ENCODE results near the gene TXNDC17.
A peak's percentile ranks its signal among the peaks of the same experiment; 100 is the strongest.
"Not testable (repeated sequence)": the region's sequence is repeated elsewhere in the genome, so short reads cannot be mapped to it uniquely, and the experiment has no call there.

The TXNDC17 gene

DNA sequence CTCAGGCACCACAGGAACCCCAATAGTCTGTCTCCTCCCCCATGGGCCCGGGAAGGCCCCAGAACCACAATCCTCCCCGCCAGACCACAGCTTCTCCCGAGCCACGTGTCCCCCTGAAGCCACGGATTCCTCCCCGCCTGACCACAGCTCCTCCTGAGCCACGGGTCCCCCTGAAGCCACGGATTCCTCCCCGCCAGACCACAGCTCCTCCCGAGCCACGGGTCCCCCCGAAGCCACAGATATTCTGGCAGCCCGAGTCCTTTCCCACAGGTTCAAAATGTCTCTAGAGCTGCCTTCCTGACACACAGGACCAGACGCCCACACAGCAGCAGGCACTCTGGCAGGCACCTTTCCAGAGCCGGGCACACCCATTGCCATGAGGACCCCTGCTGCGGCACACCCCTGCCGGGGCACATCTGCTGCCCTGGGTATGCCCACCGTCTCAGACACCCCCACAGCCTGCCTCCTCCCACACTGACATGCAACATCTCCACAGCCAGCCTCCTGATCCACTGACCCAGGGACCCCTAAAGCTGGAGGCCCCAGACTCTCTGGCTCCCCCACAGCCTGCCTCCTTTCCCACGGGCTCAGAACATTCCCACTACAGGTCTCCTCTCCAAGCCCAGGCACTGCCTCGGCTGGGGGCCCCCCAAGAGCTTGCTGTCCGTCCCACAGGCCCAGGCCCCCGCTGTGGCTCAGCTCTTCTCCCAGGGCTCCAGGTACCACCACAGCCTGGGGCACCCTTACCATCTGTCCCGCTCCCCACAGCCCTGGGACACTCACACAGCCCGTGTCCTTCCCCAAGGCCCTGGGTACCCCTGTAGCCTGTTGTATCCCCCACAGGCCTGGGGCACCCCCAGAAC is 2.6 kb upstream of the TXNDC17 start:
- no peak for DNase-seq

DNA sequence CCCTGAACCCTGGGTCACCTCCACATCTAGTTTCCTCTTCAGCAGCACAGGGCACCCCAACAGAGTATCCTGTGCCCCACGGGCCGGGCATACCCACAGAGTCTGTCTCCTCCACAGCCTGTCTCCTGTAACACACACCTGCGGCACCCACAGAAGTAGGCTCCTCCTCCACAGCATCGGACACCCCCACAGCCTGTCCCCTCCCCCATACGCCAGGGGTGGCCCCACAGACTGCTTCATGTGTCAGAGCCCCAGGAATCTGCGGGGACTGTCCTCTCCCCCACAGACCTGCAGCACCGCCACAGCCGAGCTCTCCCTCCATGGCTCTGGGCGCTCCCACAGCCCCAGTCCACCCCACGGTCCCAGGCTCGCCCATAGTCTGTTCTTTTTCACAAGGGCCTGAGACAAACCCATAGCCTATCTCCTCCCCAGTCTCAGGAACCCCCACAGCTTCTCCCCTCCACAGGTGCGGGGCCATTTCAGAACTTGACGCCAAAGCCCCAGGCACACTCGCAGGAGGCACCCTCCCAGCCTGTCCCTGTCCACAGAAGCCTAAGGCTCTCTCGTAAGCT is 1.8 kb upstream of the TXNDC17 start:
- peak; percentile 25 for DNase-seq

DNA sequence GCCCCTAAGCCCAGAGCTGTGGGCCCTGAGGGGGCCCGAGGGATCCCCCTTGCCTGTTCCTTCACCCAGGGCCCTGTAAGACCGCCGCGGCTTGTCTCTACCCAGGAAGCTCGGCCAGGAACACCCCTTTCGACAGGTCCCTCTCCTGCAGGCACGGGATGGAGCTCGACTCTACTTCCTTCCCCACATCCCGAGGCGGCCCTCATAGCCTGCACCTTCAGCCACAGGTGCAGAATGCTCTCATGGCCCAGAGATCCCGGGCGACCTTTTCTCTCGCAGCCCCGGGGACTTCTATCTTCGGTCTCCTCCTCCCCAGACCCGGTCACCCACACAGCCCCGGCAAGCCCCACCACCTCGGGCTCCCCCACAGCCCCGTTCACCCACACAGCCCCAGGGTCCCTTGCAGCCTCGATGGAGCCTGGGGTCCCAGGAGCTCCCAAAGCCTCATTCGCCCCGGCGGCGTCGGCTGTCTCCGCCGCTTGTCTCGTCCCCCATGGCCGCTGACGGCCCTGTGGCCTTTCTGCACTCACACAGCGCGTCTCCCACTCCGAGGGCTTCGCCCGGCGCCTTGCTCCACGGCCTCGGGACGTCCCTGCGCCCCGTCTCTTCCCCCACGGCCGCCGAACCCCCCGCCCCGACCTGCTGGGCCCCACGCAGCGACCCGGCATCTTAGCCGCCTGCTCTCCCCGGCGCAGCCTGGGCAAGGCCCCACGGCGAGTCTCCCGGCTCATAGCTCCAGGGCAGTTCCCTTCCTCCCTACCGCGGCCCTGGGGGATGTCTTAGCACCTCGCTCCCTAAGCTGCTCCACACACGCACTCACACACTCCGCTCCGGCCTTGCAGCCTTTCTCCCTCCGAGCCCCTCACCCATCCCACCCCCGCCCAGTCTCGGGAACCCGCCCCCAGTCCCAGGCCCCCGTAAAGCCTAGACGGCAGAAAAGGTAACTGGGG is 999 bp upstream of the TXNDC17 start:
- peak; percentile 58 for DNase-seq

DNA sequence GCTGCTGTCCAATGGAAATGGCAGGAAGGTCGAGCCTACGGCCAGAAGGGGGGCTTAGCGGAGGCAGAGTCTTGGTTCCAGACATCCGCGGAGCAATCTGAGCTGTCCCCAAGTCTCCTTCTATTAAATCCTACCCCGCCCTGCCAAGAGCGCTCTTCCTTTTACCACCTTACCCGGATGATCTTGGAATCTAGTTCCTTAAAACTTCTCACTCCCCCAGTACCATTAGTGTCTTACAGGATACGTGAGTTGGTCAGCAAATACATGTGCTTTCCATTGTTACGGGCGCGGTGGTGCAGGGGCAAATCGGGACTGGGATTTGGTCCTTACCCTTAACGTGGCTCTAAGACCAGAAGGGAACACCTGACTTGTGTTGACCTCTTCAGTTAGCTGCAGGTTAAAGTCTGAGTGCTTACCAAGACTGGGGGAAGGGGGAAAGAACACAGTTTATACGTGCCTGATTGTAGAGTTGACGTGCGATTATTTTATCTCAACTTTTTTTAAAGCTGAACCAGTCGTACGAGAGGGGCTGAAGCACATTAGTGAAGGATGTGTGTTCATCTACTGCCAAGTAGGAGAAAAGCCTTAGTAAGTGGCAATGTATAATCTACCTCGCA is 495 bp downstream of the TXNDC17 start:
- no peak for DNase-seq

DNA sequence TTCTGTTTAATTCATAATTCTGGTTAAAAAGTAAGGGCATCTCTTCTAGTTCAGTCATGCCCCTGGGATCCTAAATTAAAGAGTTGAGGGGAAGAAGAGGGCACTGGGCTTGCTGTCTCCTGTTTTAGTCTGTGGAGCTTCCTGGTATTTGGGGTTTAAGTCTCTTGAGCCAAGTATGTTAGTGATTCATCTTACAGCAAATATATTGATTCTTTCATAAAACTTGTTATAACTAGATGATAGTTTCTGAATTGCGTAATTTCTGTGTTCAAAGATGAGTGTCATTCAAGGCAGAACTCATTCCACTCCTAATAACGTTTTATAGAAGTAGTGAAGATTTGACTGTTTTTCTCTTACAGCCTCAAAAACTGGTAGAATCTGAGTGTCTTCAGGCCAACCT is 1.7 kb downstream of the TXNDC17 start:
- DNase-seq = no peak

DNA sequence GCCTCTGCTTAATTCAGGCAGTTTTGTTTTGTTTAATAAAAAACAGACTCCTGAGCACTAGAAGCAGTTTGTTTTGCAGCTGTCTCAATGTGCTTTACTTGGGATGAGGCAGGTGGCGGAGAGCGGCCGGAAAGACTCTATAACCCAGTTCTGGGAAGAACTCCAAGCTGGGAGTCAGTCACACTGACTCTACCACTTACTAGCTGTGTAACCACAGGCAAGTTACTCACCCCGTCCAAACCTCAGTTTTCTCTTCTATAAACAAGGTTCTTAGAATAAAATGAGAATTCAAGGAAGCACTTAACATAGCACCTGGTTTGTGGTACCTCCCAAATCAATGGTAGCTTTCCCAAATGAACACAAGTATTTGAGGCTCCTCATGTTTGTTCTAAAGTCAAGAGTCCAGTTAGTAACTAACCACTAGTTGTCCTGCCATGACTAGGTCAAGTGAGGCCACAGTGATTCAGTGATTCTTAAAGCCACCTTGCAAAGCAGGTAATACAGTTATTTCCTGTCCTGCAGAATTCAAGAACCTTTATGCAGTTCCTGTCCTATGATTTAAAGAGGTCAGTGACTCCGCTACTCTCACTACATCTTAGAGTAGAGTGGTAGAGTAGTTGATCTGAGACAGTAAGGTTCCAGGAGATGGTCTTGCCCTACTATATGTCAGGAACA is 2.7 kb downstream of the TXNDC17 start:
- no peak for DNase-seq

DNA sequence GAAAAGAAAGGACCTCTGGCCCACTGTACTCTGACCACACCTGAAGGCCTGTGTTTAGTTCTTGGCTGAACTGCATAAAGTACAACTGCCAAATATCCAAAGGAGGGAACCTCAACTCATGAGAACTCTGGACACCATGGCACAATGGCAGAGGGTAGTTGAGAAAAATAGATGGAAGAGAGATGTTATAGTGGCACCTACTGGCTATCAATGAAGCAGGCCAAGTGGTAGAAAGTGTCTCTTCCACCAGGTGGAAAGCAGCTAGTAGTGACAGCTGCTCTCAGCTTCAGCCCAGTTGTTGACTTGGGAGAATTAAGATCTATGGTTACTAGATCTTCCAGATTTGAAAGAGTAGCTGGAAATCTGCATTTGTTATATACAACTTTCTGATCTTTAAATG is 7.3 kb downstream of the TXNDC17 start:
- DNase-seq = no peak

DNA sequence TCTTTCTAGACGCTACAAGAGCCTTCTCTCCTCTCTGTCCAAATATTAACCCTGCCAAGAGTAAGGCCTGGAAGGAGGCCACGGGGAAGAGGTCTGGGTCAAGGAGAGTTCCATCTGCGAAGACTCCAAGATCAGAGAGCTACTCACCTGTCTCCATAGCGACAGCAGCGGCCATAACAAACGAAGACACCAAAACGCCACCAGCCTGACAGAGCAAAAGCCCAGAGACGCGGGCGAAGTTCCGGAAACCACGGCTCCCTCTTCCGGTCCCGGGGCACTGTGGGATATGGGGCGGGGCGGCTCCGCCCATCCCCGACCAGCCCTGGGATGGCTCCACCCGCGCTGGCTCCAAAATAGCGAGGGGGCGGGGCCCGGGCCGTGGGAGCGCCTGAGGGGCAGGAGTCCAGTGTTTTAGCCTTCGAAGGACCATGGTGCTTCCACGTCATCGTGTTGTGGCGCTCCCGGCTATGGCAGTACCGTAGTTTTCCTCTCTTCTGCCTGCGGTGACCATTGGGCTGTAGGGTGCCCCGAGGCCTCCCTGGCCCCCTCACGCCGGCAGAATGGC is 10.6 kb downstream of the TXNDC17 start, which contains the start of the genes C17orf100 and MED31:
Gene C17orf100, plus strand, starts transcription at position 409 of the 565 bp plus-strand sequence. Its CDS starts 152 bp downstream, at position 561.
Gene MED31, minus strand, starts transcription at position 252 of the 565 bp plus-strand sequence. Its CDS starts 77 bp downstream, at position 175.
- DNase-seq = peak; percentile 96

DNA sequence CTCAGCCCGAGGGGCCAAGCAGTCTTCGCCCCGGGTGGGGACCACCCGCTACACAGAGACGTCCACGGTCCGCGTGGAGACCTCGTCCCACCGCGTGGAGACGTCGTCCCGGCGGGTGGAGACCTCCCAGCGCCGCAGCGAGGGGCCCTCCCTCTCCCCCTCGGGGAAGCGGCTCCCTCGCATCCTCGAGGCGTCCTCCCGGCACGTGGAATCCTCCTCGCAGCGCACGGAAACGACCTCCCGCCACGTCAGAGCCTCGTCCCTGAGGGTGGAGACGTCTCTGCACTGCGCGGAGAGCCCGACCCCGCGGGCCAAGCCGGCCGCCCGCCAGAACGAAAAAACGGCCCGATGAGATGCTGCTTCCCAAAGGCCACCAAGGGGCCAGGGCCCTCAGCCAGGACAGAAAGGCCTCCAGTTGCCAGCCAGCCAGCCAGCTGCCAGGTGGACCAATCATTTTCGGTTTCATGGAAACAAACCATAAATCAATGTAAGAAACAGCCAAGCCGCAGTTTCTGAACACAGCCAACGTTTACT is 11.1 kb downstream of the TXNDC17 start:
- DNase-seq = peak; percentile 51

DNA sequence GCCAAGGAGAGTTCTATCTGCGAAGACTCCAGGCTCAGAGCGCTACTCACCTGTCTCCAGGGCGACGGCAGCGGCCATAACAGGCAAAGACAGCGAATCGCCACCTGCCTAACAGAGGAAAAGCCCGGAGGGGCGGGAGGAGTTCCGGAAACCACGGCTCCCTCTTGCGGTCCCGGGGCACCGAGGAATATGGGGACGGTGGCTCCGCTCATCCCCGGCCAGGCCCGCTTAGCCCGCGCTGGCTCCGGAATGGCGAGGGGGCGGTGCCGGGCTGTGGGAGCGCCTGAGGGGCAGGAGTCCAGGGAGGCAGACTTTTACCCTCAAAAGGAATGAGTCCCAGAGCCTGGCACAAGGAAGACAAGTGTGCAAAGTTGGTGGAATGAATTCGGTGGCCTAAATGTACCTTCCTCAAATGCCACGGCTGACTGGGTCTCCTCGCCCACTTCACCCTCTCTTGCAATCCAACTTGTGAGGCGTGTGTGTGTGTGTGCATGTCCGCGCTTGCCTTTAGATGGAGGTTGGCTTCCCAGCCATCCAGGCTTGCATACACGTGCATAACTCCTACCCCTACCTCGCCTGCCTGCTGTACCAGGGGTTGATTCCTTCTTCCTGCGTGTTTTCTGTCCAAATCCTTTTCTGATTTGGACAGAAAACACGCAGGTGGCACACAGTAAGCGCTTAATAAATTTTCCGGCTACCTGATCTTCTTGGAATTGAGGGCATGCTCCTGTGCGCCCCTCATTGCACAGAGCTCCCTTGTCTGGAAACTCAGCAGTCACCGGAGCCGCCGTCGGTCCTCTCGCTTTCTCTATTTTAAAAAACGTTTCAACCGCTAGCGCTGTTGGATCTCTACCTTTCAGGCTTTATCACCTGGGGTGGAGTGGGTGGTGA is 14.2 kb downstream of the TXNDC17 start:
- DNase-seq = no peak

DNA sequence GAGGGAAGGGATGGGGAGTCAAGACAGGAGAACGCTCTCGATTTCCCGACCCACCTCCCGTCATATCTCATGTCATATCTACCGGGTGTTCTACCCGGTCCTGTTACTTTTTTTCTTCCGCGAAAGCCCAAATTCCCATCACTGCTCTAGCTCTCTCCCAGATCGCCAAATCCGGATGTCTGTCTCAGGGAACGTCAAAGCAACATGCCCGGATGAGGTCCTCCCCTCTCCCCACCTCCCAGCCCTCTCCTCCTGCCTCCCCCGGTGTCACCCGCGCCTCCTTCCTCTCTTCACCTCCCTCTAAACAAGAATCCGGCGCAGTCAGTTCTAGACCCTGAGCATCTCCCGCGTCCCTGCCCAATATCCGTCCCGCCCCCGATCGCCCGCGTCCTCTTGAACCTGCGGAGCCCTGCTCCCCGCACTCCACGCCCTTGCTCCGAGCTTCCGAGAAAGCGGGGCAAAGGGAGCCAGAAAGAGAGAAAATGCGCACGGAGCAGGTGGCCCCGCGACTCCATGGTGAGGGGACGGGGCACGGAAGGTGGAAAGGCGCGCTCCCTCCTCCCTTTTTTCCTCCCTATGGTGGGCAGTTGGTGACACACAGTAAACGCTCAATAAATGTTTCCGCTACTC is 15.0 kb downstream of the TXNDC17 start:
- DNase-seq = not testable (repeated sequence)

DNA sequence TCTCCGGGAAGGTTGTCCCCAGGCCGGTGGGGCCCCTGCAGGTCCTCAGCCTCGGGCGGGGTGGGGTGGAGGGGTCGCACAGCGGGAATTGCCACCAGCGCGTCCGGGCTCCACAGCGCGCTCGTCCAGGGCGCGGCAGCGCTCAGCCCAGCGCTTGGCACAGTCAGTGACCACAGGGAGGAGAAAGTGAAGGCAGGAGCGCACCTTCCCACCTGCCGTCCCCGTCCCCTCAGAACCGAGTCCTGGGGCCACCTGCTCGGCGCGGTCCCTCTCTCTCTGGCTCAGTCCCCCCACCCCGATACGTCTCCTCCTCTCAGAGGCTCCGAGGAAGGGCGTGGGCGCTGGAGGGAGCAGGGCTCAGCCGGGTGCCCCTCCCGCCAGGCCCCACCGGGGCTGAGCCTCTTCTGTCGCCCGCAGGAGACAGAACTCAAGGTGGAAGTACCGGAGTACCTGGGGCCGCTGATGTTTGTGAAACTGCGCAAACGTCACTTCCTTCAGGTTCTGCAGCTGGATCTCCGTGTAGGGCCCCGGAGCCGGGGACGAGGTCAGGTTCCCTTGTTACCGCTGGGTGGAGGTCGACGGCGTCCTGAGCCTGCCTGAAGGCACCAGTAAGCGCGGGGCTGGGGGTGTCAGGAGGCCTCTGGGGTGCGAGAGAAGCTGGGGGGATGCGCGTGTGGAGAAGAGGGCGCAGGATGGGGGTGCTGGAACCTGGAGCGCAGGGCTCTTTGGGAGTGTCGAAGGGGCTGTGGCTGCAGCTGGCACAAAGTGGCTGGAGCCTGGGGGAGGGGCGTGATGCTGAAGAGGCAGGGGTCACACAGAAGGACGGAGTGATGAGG is 16.2 kb downstream of the TXNDC17 start:
- peak; percentile 70 for DNase-seq

DNA sequence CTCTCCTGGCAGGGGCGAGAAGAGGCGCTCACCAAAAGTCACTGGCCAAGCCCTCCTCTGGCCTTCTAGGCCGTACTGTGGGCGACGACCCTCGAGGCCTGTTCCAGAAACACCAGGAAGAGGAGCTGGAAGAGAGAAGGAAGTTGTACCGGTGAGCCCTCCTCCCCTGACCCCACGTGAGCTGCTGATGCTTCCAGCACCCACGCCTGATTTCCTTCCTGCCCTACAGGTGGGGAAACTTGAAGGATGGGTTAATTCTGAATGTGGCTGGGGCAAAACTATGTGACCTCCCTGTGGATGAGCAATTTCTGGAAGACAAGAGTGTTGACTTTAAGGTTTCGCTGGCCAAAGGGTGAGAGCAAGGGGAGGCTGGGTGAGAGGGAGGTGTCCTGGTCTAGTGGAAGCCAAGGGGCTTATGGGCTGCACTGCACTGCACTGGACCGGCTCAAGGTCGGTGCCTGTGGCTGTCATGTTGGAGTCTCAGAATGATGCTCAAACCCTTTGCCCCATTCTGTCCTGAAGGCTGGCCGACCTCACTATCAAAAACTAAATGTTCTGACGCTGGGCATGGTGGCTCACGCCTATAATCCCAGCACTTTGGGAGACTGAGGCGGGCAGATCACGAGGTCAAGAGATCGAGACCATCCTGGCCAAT is 16.9 kb downstream of the TXNDC17 start:
- DNase-seq = no peak

DNA sequence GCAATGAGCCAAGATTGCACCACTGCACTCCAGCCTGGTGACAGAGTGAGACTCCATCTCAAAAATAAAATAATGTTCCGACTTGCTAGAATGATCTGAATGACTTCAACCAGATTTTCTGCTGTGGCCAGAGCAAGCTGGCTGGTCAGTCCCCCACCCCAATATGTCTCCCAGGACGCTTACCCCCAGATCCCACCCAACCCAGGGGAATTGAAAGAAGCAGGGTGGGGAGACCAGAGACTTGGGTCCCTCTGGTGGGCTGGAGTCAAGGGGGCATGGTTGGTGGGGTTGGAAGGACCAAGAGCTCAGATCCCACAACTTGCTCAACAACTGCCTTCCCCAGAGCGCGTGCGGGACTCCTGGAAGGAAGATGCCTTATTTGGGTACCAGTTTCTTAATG is 17.6 kb downstream of the TXNDC17 start:
- DNase-seq = not testable (repeated sequence)

DNA sequence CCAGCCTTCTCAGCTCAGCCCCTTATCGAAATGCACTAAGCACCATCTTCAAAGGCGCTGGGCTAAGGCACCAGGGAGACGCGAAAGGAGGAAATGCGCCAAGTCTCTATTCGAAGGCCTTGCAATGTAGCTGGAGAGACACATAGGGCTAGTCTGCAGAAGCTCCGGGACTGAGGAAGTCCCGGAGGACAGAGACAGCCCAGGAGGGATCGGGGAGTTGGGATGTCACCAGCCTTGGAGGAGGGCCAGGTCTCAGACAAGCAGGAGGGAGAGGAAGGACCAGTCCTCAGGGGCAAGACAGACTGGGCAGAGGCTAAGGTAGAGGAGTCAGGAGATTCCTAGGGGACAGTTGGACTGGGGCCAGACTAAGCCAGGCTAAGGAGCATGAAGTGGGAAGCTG is 19.2 kb downstream of the TXNDC17 start:
- no peak for DNase-seq

DNA sequence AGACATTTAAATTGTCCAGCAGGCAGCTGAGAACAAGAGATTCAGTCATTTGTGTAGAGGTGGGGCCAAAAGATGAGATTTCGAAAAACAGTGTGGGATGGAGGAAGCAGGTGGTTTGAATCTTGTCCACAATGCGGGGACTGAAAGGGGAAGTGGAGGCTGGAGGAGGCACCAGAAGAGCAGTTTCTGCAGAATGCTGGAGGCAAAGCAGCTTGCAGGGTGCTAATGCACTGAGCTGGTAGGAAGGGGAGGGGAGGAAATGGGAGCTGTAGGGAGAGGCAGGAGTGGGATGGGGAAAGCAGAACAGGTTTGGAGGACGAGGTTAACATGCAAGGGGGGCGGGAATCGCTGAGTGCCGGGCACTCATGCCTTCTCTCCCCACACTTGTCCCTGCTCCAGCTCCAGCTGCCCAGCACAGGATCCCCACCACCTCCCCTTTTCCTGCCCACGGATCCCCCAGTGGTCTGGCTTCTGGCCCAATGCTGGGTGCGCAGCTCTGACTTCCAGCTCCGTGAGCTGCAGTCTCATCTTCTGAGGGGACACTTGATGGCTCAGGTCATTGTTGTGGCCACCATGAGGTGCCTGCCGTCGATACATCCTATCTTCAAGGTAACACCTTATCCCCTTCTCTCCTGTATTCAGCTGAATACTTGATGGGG is 20.1 kb downstream of the TXNDC17 start:
- no peak for DNase-seq

DNA sequence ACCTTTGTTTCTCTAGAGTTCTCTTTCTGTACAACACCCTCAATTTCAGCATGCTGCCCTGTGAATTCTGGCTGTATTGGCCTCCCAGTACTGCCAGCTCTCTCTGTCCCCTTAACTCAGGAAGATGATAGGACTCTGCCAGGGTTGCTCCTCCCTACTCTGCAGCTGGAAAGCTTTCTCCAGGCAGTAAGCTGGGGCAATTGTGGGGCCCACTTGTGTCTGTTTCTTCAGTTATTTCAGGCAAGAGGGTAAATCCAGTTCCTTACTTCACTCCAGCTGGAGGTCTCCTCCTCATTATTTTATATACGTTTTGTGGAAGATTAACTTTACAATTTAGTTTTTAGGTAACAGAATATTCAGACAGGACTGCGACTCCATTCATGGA is 20.6 kb downstream of the TXNDC17 start:
- no peak for DNase-seq

DNA sequence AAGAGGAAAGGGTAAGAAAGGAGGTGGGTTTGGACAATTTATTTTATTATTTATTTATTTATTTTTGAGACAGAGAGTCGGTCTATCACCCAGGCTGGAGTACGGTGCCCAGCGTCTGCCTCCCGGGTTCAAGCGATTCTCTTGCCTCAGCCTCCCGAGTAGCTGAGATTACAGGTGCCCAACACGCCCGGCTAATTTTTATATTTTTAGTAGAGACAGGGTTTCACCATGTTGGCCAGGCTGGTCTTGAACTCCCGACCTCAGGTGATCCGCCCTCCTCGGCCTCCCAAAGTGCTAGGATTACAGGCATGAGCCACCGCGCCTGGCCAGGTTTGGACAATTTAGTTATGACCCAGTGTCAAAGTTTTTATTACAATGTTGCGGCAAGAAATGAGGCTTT is 22.3 kb downstream of the TXNDC17 start:
- not testable (repeated sequence) for DNase-seq

All from stimulated activated CD4-positive, alpha-beta T cell treated with anti-CD3 and anti-CD28 coated beads, Interleukin-15, amount 100 ng/mL, for 24 hours (primary cell).